ENCODE measurements around the gene FIGNL2. TPM values are rescaled to one million over a fixed set of nuclear protein-coding genes. Genes with fewer than 3 reads are reported as not detected.

FIGNL2 gene
- total RNA-seq, 6 experiments from 2014 or later, result 0.14 to 1.8 (median 0.55) TPM

DNA sequence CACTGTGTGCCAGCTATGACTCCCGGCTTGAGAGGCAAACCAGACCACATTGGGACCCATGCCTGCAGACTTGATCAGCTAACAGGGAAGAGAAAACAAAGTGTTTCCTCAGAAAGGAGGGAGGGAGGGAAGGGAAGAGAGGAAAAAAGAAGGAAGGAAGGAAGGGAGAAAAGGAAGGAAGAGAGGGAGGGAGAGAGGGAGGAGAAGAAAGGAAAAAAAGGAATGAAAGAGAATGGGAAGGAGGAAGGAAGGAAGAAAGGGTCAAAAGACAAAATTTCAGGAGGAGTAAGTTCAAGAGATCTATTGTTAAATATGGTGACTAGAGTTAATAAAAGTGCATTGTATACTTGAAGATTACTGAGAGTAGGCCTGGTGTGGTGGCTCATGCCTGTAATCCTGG lies 18.9 kb downstream of the FIGNL2 start:
- DNase-seq (no peak), ATAC-seq (no peak)
- intact Hi-C loops (cut with DNase I), result loop anchor here (10.0 kb wide), 2 partner anchors 45 to 405 kb away; partner anchors contain the start of gene SLC4A8 (in 1 of the 2)
- Histone ChIP-seq H3K4me1 (peaks cover 0 to 8% (median 2%) of the 10 kb centered on the region in 4 donors), H3K27me3 (no peaks in the 10 kb centered on the region), H3K9me3 (no peaks in the 10 kb centered on the region), H3K36me3 (no peaks in the 10 kb centered on the region), H3K27ac (no peak overlapping the region), H3K4me3 (no peak overlapping the region)
- no peak for TF ChIP-seq POLR2A (IDR thresholded peaks at IDR 0.05)
- TF ChIP-seq, protein P1, sequence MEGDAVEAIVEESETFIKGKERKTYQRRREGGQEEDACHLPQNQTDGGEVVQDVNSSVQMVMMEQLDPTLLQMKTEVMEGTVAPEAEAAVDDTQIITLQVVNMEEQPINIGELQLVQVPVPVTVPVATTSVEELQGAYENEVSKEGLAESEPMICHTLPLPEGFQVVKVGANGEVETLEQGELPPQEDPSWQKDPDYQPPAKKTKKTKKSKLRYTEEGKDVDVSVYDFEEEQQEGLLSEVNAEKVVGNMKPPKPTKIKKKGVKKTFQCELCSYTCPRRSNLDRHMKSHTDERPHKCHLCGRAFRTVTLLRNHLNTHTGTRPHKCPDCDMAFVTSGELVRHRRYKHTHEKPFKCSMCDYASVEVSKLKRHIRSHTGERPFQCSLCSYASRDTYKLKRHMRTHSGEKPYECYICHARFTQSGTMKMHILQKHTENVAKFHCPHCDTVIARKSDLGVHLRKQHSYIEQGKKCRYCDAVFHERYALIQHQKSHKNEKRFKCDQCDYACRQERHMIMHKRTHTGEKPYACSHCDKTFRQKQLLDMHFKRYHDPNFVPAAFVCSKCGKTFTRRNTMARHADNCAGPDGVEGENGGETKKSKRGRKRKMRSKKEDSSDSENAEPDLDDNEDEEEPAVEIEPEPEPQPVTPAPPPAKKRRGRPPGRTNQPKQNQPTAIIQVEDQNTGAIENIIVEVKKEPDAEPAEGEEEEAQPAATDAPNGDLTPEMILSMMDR (IDR thresholded peaks at IDR 0.05), result no peak
- WGBS (ENCODE audit: insufficient coverage, low coverage, low lambda C conversion rate, missing lambda C conversion rate), result no CpG with 5 or more reads among the region's 1 CpG

DNA sequence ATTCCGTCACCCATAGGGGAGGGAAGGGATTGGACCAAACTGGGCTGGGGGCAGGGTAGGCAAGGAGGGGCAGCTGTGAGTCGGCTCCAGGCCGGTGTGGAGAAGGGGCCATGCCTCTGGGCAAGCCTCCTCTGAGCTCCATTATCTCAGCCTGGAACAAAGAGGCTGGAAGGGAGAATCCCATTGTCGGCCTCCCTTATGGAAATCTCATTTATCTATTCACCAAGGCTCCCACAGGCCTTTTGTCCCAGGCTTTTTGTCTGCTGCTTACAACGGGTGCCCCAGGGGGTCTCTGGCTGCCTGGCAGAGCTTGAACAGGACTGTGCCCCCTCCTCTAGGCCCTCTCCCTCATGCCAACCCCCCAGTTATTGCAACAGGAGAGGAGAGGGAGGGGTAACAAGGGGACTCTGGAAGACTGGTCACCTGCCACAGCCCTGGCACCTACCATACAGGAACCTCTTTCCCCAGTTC lies 19.5 kb downstream of the FIGNL2 start:
- ATAC-seq, result no peak

GRCh38 chr12:51827925-51828818 lies 20.3 kb downstream of the FIGNL2 start:
- TF ChIP-seq, protein P1 (IDR thresholded peaks at IDR 0.05), result no peak
- intact Hi-C loops (cut with DNase I), result loop anchor here (10.0 kb wide), 2 partner anchors 47 to 403 kb away; partner anchors contain the start of gene SLC4A8 (in 1 of the 2)
- DNase-seq (no peak), ATAC-seq (peak in 2 of 4 donors; percentile 12 to 77)
- Histone ChIP-seq H3K27ac (no peak overlapping the region), H3K36me3 (no peaks in the 10 kb centered on the region), H3K4me1 (peaks cover 0 to 8% (median 2%) of the 10 kb centered on the region in 4 donors), H3K4me3 (no peak overlapping the region), H3K9me3 (no peaks in the 10 kb centered on the region), H3K27me3 (no peaks in the 10 kb centered on the region)
- WGBS (ENCODE audit: insufficient coverage, low coverage, low lambda C conversion rate, missing lambda C conversion rate), result 18% methylated on average over 8 of the region's 11 CpGs

More for the DNA sequence above, 19.5 kb downstream of the FIGNL2 start:
- Histone ChIP-seq H3K27me3 (no peaks in the 10 kb centered on the region), H3K4me1 (peaks cover 0 to 8% (median 2%) of the 10 kb centered on the region in 4 donors), H3K9me3 (no peaks in the 10 kb centered on the region), H3K36me3 (no peaks in the 10 kb centered on the region), H3K27ac (no peak overlapping the region), H3K4me3 (no peak overlapping the region)
- intact Hi-C loops (cut with DNase I), result loop anchor here (10.0 kb wide), 2 partner anchors 46 to 404 kb away; partner anchors contain the start of gene SLC4A8 (in 1 of the 2)
- no peak for TF ChIP-seq POLR2A (IDR thresholded peaks at IDR 0.05)
- TF ChIP-seq, protein P1 (IDR thresholded peaks at IDR 0.05), result no peak
- 82% methylated on average over 3 of the region's 5 CpGs for WGBS (ENCODE audit: insufficient coverage, low coverage, low lambda C conversion rate, missing lambda C conversion rate)
- no peak for DNase-seq

DNA sequence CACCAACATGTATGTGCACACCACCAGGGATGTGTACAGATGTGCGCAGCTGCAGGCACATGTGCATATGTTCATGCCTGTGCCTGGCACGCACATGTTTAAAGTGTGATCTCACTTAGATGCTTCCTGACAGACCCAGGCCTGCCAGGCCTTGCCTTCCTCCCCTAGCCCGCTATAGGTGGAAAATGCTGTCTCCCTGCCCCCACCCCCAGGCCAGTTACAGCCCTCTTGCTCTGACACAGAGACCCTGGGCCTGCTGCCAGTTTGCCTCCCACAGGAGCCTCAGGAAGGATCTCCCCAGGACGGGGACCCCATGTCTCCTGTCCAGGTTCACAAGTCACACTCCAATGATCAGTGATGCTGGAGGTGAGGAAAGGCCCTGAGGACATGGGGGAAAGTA lies 21.6 kb downstream of the FIGNL2 start:
- Histone ChIP-seq H3K27ac (no peak overlapping the region), H3K9me3 (no peaks in the 10 kb centered on the region), H3K36me3 (no peaks in the 10 kb centered on the region), H3K4me3 (no peak overlapping the region), H3K27me3 (no peaks in the 10 kb centered on the region), H3K4me1 (peaks cover 0 to 8% (median 2%) of the 10 kb centered on the region in 4 donors)
- WGBS (ENCODE audit: insufficient coverage, low coverage, low lambda C conversion rate, missing lambda C conversion rate), result 60% methylated on average over 2 of the region's 4 CpGs
- intact Hi-C loops (cut with DNase I), result loop anchor here (10.0 kb wide), 2 partner anchors 48 to 402 kb away; partner anchors contain the start of gene SLC4A8 (in 1 of the 2)
- TF ChIP-seq, protein P1 (IDR thresholded peaks at IDR 0.05), result no peak
- no peak for DNase-seq
- ATAC-seq, result no peak

Data from right lobe of liver (tissue), 6 donors.